ENCODE data around the gene IFITM2. TPM values are rescaled to one million over a fixed set of nuclear protein-coding genes. Genes with fewer than 3 reads are reported as not detected.

The IFITM2 gene
- total and polyA plus RNA-seq, 2 of the 4 experiments (the other 2 are of a cell fraction), result 31.2 to 564 TPM

DNA sequence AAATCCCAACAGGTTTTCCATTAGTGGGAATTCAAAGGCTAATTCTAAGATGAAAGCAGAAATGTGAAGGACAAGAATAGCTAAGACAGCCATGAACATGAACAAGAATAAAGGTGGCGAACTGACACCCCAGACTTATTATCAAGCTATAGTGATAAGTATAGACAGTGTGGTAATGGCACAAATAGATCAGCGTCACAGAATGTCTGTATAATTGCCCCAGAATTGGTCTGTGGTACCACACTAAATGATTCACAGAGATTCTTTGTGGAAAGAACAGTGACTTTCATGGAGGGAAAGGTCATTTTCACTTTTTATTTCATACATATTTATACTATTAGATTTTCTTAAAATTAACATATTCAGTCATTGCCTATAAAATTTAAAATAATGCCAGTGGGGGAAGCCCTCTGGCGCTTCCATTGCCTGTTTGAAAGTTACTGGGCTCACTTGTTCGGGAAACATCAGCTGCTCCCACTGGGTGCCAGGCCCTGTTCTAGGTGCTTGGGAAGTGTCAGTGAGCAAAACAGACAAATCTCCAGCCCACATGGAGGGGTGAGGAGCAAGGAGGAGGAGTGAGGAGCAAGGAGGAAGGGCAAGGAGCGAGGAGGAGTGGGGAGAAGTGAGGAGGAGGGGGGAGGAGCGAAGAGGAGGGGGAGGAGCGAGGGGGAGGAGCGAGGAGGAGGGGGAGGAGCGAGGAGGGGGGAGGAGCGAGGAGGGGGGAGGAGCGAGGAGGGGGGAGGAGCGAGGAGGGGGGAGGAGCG, 40.8 kb upstream of the IFITM2 start:
- BruUV-seq (replicated peaks), result no TSS peak
- Histone ChIP-seq H3K79me1 (ENCODE audit: low read depth in 1 of 2, low read length in 2 of 2) (no peaks in the 10 kb centered on the region), H3K27ac (ENCODE audit: insufficient read depth, low read length) (no peak overlapping the region), H2BK5ac (ENCODE audit: low read depth, low read length, poor library complexity, severe bottlenecking) (no peak overlapping the region), H2BK20ac (ENCODE audit: low read depth, low read length) (no peak overlapping the region), H3K4me1 (ENCODE audit: control insufficient read depth, insufficient read depth, low read length) (no peaks in the 10 kb centered on the region), H3K9me3 (ENCODE audit: control insufficient read depth, insufficient read depth, low read length) (no peaks in the 10 kb centered on the region), H4K20me1 (ENCODE audit: insufficient read depth, low read length) (no peaks in the 10 kb centered on the region), H3K4ac (ENCODE audit: low read depth, low read length) (no peak overlapping the region), H4K91ac (ENCODE audit: insufficient read depth, low read depth, low read length) (no peak overlapping the region), H2AK5ac (ENCODE audit: low read depth, low read length) (no peak overlapping the region), H3K9ac (ENCODE audit: low read depth, low read length) (no peak overlapping the region), H2BK15ac (ENCODE audit: low read depth, low read length) (no peak overlapping the region), H3K36me3 (ENCODE audit: control insufficient read depth, insufficient read depth, low read length) (no peaks in the 10 kb centered on the region), H3K4me2 (ENCODE audit: low read depth, low read length) (no peak overlapping the region), H4K5ac (ENCODE audit: low read depth, low read length) (no peak overlapping the region), H3K56ac (ENCODE audit: extremely low read depth, insufficient read depth, low read length) (no peak overlapping the region), H2AK9ac (replicated peaks; ENCODE audit: low read depth, low read length, poor library complexity) (no peak overlapping the region), H2AFZ (replicated peaks; ENCODE audit: low read length, poor library complexity) (no peak overlapping the region), H3K18ac (ENCODE audit: low read depth, low read length) (no peak overlapping the region), H3K4me3 (ENCODE audit: insufficient read depth, low read depth, low read length) (no peak overlapping the region), H3K14ac (replicated peaks; ENCODE audit: low read depth, low read length) (no peak overlapping the region), H2BK120ac (ENCODE audit: low read depth, low read length) (no peak overlapping the region), H3K23ac (ENCODE audit: low read depth, low read length) (no peak overlapping the region), H4K8ac (ENCODE audit: low read depth in 2 of 2, low read length in 2 of 2) (no peak overlapping the region), H3K9me1 (ENCODE audit: insufficient read depth, low read length) (no peaks in the 10 kb centered on the region; the same call in 1 of the 2 replicates), H3K27me3 (ENCODE audit: control insufficient read depth, insufficient read depth, low read length) (peaks cover 18% of the 10 kb centered on the region)
- ChIA-PET POLR2A (ENCODE audit: unreplicated experiment) (no interaction called here), CTCF (interaction anchor here (0.5 to 1.1 kb wide), 2 partner anchors 16 to 32 kb away, joined by 4 read pairs; no protein-coding TSS in a partner anchor)
- intact Hi-C loops (cut with micrococcal nuclease) (no loop called here), in situ Hi-C loops (cut with MboI; ENCODE audit: low sequenced_read_pairs) (no loop called here), dilution Hi-C loops (cut with HindIII; ENCODE audit: low sequenced_read_pairs, unreplicated experiment) (no loop called here)
- no peak for DNase-seq
- whole genome bisulfite sequencing, 2 experiments (ENCODE audit: extremely low coverage in 2 of 2, insufficient read length in 1 of 2), result no CpG with 5 or more reads among the region's 13 CpGs
- ATAC-seq (ENCODE audit: low read depth), result no peak
- TF ChIP-seq FOS (IDR thresholded peaks at IDR 0.05; ENCODE audit: low read depth, low read length) (no peak), BHLHE40 (IDR thresholded peaks at IDR 0.05; ENCODE audit: low read depth, low read length) (no peak), RFX5 (IDR thresholded peaks at IDR 0.05; ENCODE audit: low read depth, low read length) (no peak), NFE2L2 (IDR thresholded peaks at IDR 0.05; ENCODE audit: low read depth, low read length) (no peak), SMC3 (IDR thresholded peaks at IDR 0.05; ENCODE audit: low read depth, low read length) (no peak), MAZ (IDR thresholded peaks at IDR 0.05; ENCODE audit: borderline replicate concordance, low read depth, low read length) (no peak), MXI1 (IDR thresholded peaks at IDR 0.05; ENCODE audit: borderline replicate concordance, low read depth, low read length) (no peak), RAD21 (IDR thresholded peaks at IDR 0.05; ENCODE audit: low read length) (no peak), POLR2A (IDR thresholded peaks at IDR 0.05; ENCODE audit: low read depth, low read length) (no peak), CEBPB (IDR thresholded peaks at IDR 0.05; ENCODE audit: low read depth, low read length) (no peak), MAFK (IDR thresholded peaks at IDR 0.05; ENCODE audit: low read depth, low read length) (no peak), RCOR1 (IDR thresholded peaks at IDR 0.05; ENCODE audit: insufficient replicate concordance, low read length) (no peak), CHD1 (IDR thresholded peaks at IDR 0.05; ENCODE audit: low read depth, low read length) (no peak)
- TF ChIP-seq, protein P1, sequence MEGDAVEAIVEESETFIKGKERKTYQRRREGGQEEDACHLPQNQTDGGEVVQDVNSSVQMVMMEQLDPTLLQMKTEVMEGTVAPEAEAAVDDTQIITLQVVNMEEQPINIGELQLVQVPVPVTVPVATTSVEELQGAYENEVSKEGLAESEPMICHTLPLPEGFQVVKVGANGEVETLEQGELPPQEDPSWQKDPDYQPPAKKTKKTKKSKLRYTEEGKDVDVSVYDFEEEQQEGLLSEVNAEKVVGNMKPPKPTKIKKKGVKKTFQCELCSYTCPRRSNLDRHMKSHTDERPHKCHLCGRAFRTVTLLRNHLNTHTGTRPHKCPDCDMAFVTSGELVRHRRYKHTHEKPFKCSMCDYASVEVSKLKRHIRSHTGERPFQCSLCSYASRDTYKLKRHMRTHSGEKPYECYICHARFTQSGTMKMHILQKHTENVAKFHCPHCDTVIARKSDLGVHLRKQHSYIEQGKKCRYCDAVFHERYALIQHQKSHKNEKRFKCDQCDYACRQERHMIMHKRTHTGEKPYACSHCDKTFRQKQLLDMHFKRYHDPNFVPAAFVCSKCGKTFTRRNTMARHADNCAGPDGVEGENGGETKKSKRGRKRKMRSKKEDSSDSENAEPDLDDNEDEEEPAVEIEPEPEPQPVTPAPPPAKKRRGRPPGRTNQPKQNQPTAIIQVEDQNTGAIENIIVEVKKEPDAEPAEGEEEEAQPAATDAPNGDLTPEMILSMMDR (conservative IDR thresholded peaks at IDR 0.05; ENCODE audit: low read depth, low read length), result no peak
- TF ChIP-seq, protein P2, sequence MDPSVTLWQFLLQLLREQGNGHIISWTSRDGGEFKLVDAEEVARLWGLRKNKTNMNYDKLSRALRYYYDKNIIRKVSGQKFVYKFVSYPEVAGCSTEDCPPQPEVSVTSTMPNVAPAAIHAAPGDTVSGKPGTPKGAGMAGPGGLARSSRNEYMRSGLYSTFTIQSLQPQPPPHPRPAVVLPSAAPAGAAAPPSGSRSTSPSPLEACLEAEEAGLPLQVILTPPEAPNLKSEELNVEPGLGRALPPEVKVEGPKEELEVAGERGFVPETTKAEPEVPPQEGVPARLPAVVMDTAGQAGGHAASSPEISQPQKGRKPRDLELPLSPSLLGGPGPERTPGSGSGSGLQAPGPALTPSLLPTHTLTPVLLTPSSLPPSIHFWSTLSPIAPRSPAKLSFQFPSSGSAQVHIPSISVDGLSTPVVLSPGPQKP (IDR thresholded peaks at IDR 0.05; ENCODE audit: borderline replicate concordance, low read depth, low read length), result no peak
- TF ChIP-seq, protein P3, sequence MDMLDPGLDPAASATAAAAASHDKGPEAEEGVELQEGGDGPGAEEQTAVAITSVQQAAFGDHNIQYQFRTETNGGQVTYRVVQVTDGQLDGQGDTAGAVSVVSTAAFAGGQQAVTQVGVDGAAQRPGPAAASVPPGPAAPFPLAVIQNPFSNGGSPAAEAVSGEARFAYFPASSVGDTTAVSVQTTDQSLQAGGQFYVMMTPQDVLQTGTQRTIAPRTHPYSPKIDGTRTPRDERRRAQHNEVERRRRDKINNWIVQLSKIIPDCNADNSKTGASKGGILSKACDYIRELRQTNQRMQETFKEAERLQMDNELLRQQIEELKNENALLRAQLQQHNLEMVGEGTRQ (IDR thresholded peaks at IDR 0.05; ENCODE audit: low read depth, low read length), result no peak

Data from IMR-90 (cell line).